HCT116 (cell line): ENCODE measurements around the gene CELF2. TPM values are rescaled to one million over a fixed set of nuclear protein-coding genes. Genes with fewer than 3 reads are reported as not detected.

ENCODE experiments used
- ATAC-seq: fragments of 200-7000 bp; cut with Tn5 transposase; 2 replicates; pipeline ENCODE4 v1.9.1; 2020; ENCODE audit warnings: mild to moderate bottlenecking, moderate library complexity
- BruUV-seq: library from RNA; stranded (reverse); fragments of 400-500 nt; replicated peaks from 2 replicates; lab custom pipeline; 2021; lab: Mats Ljungman, UMichigan
- CTCF ChIA-PET: fragments of 300-600 bp; sonication (Branson Sonifier 250); formaldehyde crosslinking; loops from one replicate; lab custom pipeline; 2021; ENCODE audit warnings: antibody characterized with exemption; lab: Charles Lee
- POLR2A ChIA-PET: fragments of 300-600, 350-600 bp; sonication (Branson Sonifier 250); formaldehyde crosslinking; loops from one replicate; lab custom pipeline; 2021; ENCODE audit warnings: antibody characterized with exemption; lab: Charles Lee
- RAD21 ChIA-PET, 2 experiments: fragments of 300-600 bp; sonication (Branson Sonifier 250); formaldehyde crosslinking; loops; one replicate each; lab custom pipeline; 2023; ENCODE audit warnings: low total read pairs in 2 of 2; ENCODE audit not compliant: uncharacterized antibody in 2 of 2, unreplicated experiment in 2 of 2, low non-redundant PET in 1 of 2; lab: Charles Lee
- DNase-seq: peaks from one replicate; pipeline ENCODE4 v3.0.0-alpha.2; 2010; ENCODE audit warnings: low read depth, low spot score
- H2AFZ ChIP-seq: fragments of 200-600 bp; shearing (Covaris generic), sonication (generic); 2 replicates; pipeline ENCODE4 v1.6.1; 2017; ENCODE audit warnings: low read depth, mixed run types, mixed read lengths, antibody characterized with exemption, low read length; ENCODE audit not compliant: poor library complexity, severe bottlenecking
- H3K27ac ChIP-seq: 2 replicates; pipeline ENCODE4 v1.5.1; 2012; ENCODE audit warnings: low read depth, low read length
- H3K27me3 ChIP-seq: fragments of 200-600 bp; sonication (generic); 2 replicates; pipeline ENCODE4 v1.6.1; 2016; ENCODE audit warnings: mixed run types, low read length, mixed read lengths; ENCODE audit not compliant: insufficient read depth
- H3K36me3 ChIP-seq, 2 experiments: fragments of 200-500 bp in 1 of 2; fragments of 200-600 bp in 1 of 2; sonication (Bioruptor generic) in 1 of 2; sonication (generic) in 1 of 2; 2 replicates each; pipeline versions ENCODE4 v1.5.1 to v1.6.1; 2014 to 2016; ENCODE audit warnings: low read length in 2 of 2, inconsistent platforms in 1 of 2, mixed read lengths in 1 of 2, mixed run types in 1 of 2; ENCODE audit not compliant: insufficient read depth in 2 of 2, control insufficient read depth in 1 of 2
- H3K4me1 ChIP-seq, 2 experiments: fragments of 200-600 bp in 1 of 2; sonication (generic) in 1 of 2; 2 replicates each; pipeline versions ENCODE4 v1.5.1 to v1.6.1; 2012 to 2017; ENCODE audit warnings: low read length in 2 of 2, inconsistent platforms in 1 of 2, mild to moderate bottlenecking in 1 of 2, mixed read lengths in 1 of 2, mixed run types in 1 of 2, moderate library complexity in 1 of 2; ENCODE audit not compliant: insufficient read depth in 2 of 2, control insufficient read depth in 1 of 2
- H3K4me2 ChIP-seq: fragments of 200-600 bp; sonication (generic); 2 replicates; pipeline ENCODE4 v1.6.1; 2017; ENCODE audit warnings: mixed run types, low read length, mixed read lengths
- H3K4me3 ChIP-seq, 2 experiments: fragments of 200-600 bp in 1 of 2; sonication (generic) in 1 of 2; replicated peaks in 1 of 2; 2 replicates each; pipeline ENCODE4 v1.5.1; 2011 to 2016; ENCODE audit warnings: low read length in 2 of 2, control low read depth in 1 of 2, low read depth in 1 of 2, mild to moderate bottlenecking in 1 of 2, mixed read lengths in 1 of 2, mixed run types in 1 of 2
- H3K79me2 ChIP-seq: fragments of 200-600 bp; sonication (generic); 2 replicates; pipeline ENCODE4 v1.6.1; 2017; ENCODE audit warnings: mild to moderate bottlenecking, mixed run types, low read length, moderate library complexity, mixed read lengths; ENCODE audit not compliant: insufficient read depth
- H3K9ac ChIP-seq: fragments of 200-600 bp; sonication (generic); 2 replicates; pipeline ENCODE4 v1.6.1; 2016; ENCODE audit warnings: low read length, mixed read lengths
- H3K9me2 ChIP-seq: fragments of 200-600 bp; sonication (generic), shearing (Covaris generic); 2 replicates; pipeline ENCODE4 v1.6.1; 2017; ENCODE audit warnings: mixed run types, mild to moderate bottlenecking, moderate library complexity; ENCODE audit not compliant: insufficient read depth
- H3K9me3 ChIP-seq, 2 experiments: fragments of 200-500 bp in 1 of 2; fragments of 200-600 bp in 1 of 2; sonication (Bioruptor generic) in 1 of 2; sonication (generic) in 1 of 2; 2 replicates each; pipeline ENCODE4 v1.6.1; 2014 to 2017; ENCODE audit warnings: low read length in 2 of 2, mixed read lengths in 2 of 2, inconsistent platforms in 1 of 2, low read depth in 1 of 2, mild to moderate bottlenecking in 1 of 2, mixed run types in 1 of 2, moderate library complexity in 1 of 2; ENCODE audit not compliant: control insufficient read depth in 1 of 2, insufficient read depth in 1 of 2
- H4K20me1 ChIP-seq: fragments of 200-600 bp; sonication (generic), shearing (Covaris generic); 2 replicates; pipeline ENCODE4 v1.6.1; 2017; ENCODE audit warnings: mixed run types, mild to moderate bottlenecking, moderate library complexity; ENCODE audit not compliant: insufficient read depth
- CBX3 ChIP-seq: IDR thresholded peaks from 2 replicates; pipeline ENCODE4 v1.6.1; 2012; ENCODE audit warnings: low read depth
- EGR1 ChIP-seq: IDR thresholded peaks from 2 replicates; pipeline ENCODE4 v1.6.1; 2012; ENCODE audit warnings: low read depth
- ELF1 ChIP-seq: IDR thresholded peaks from 2 replicates; pipeline ENCODE4 v1.6.1; 2012; ENCODE audit warnings: low read depth, borderline replicate concordance
- EZH2phosphoT487 ChIP-seq: fragments of 200-600 bp; IDR thresholded peaks from 2 replicates; pipeline ENCODE4 v1.6.1; 2018; ENCODE audit warnings: antibody characterized with exemption, borderline replicate concordance
- FOSL1 ChIP-seq: IDR thresholded peaks from 2 replicates; pipeline ENCODE4 v1.6.1; 2012; ENCODE audit warnings: low read depth
- MAX ChIP-seq: IDR thresholded peaks from 2 replicates; pipeline ENCODE4 v1.6.1; 2012
- POLR2A ChIP-seq: IDR thresholded peaks from 2 replicates; pipeline ENCODE4 v1.7.0; 2011; ENCODE audit warnings: borderline replicate concordance; ENCODE audit not compliant: insufficient read depth, insufficient read length; ENCODE audit errors: extremely low read depth
- RAD21 ChIP-seq: IDR thresholded peaks from 2 replicates; pipeline ENCODE4 v1.6.1; 2012; ENCODE audit warnings: low read depth, mild to moderate bottlenecking
- REST ChIP-seq: IDR thresholded peaks from 2 replicates; pipeline ENCODE4 v1.6.1; 2012; ENCODE audit warnings: low read depth
- SRF ChIP-seq: IDR thresholded peaks from 2 replicates; pipeline ENCODE4 v1.6.1; 2012; ENCODE audit warnings: low read depth
- TCF7L2 ChIP-seq: IDR thresholded peaks from 2 replicates; pipeline ENCODE4 v1.7.0; 2011; ENCODE audit warnings: borderline replicate concordance, inconsistent platforms; ENCODE audit not compliant: insufficient read depth, insufficient read length; ENCODE audit errors: extremely low read depth
- ZBTB33 ChIP-seq: IDR thresholded peaks from 2 replicates; pipeline ENCODE4 v1.6.1; 2011; ENCODE audit warnings: mild to moderate bottlenecking, low read length, moderate library complexity; ENCODE audit not compliant: insufficient replicate concordance; ENCODE audit errors: extremely low read depth
- ZFX ChIP-seq: fragments of 450-650 bp; IDR thresholded peaks from 2 replicates; pipeline ENCODE4 v1.6.1; 2017
- intact Hi-C: fragments of 100-400 bp; cut with micrococcal nuclease; formaldehyde crosslinking; loops from 2 replicates; pipeline ENCODE4 v1.10.0; 2022
- total RNA-seq: library from RNA; stranded (reverse); gene quantifications from one replicate; pipeline ENCODE4 v1.2.1, GENCODE V29; 2021; ENCODE audit not compliant: unreplicated experiment

CELF2 gene
- total RNA-seq, 1 experiment from 2014 or later: 0.66 TPM

GRCh38 chr10:11141571-11142091, 124.0 kb downstream of the CELF2 start (continued):
- TF ChIP-seq REST: no peak
- TF ChIP-seq TCF7L2: no peak
- TF ChIP-seq EZH2phosphoT487: no peak
- TF ChIP-seq SRF: no peak
- no peak for TF ChIP-seq ELF1
- TF ChIP-seq RAD21: no peak
- TF ChIP-seq POLR2A: no peak

GRCh38 chr10:11142777-11143176, 125.1 kb downstream of the CELF2 start:
- Histone ChIP-seq H4K20me1 (no peaks in the 10 kb centered on the region), H3K4me1 (no peaks in the 10 kb centered on the region), H3K79me2 (no peaks in the 10 kb centered on the region), H3K4me3 (no peak overlapping the region), H3K36me3 (no peaks in the 10 kb centered on the region), H3K9me2 (no peaks in the 10 kb centered on the region), H3K4me2 (no peak overlapping the region), H3K27me3 (no peaks in the 10 kb centered on the region), H3K9ac (no peak overlapping the region), H3K9me3 (no peaks in the 10 kb centered on the region), H3K27ac (no peak overlapping the region), H2AFZ (no peak overlapping the region)
- TF ChIP-seq EGR1: no peak
- TF ChIP-seq ZFX: no peak
- TF ChIP-seq MAX: no peak
- no peak for TF ChIP-seq FOSL1
- TF ChIP-seq ZBTB33: no peak
- no peak for TF ChIP-seq POLR2A
- TF ChIP-seq CBX3: no peak
- no peak for TF ChIP-seq RAD21
- ChIA-PET CTCF (no interaction called here), POLR2A (no interaction called here), RAD21 (no interaction called here)
- intact Hi-C loops: no loop called here
- ATAC-seq: no peak
- no peak for DNase-seq
- no TSS peak for BruUV-seq
